GM15510 (cell line): Measurements from ENCODE around the gene CYBC1.

Source experiments
- POLR2A ChIP-seq: IDR thresholded peaks from 3 replicates; pipeline ENCODE4 v1.6.1; 2011; ENCODE audit warnings: borderline replicate concordance; ENCODE audit not compliant: insufficient read length; ENCODE audit errors: extremely low read depth

CYBC1 gene

DNA sequence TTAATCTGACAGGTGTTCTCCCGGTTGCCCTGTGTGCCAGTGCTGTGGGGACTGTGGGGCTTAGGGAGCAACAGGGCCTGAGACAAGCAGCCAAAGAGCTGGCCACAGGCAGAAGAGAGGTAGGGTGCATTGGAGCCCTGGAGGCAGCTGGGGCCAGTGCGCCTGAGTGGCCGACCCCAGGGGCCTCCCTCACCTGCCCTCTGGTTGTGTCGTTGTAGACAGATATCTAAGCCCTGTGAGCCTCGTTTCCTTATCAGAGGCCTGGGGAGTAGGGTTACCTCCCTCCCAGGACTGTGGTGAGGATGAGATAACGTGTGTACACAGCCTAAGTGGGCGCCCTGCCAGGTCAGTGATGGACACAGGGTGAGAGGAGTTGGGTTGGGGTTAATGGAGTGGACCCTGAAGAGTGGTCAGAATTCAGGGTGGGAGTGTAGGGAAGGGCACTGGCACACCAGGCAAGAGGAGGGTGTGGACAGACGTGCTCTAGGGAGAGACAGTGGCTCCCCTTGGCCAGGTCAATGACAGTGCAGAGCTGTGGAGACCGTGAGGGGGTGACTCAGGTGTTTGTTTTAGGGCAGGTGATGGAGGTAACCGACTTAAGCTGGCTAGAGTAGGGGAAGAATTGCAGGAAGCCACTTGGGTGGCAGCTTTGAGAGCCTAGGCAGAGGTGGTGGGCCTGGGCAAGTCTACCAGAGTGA, 11.4 kb upstream of the CYBC1 start:
- TF ChIP-seq POLR2A = no peak

DNA sequence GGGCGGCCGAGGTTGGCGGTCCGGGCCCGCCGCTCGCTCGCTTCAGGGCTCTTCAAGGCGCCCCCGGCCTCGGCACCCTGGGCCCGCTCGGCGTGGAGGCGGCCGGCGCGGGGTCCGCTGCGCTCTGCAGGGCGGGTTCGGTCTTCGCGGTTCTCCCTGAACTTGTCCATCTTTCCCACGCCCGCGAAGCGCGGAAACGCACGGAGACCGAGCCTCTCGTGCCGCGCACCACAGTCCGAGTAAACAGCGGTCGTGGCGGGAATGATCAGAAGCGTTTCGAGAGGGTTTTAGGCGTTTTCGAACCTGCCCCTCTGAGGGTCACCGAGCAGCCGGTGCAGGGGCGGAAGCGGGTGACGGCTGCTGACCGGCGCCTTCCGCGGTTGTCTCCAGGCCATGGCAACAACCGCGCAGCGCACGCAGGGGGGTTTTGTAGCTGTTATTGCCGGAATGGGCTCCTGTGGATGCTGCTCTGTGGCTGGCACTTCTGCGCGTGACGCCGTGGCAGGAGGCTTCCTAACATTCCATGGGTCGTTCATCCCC, 8.4 kb upstream of the CYBC1 start:
- TF ChIP-seq POLR2A = no peak

DNA sequence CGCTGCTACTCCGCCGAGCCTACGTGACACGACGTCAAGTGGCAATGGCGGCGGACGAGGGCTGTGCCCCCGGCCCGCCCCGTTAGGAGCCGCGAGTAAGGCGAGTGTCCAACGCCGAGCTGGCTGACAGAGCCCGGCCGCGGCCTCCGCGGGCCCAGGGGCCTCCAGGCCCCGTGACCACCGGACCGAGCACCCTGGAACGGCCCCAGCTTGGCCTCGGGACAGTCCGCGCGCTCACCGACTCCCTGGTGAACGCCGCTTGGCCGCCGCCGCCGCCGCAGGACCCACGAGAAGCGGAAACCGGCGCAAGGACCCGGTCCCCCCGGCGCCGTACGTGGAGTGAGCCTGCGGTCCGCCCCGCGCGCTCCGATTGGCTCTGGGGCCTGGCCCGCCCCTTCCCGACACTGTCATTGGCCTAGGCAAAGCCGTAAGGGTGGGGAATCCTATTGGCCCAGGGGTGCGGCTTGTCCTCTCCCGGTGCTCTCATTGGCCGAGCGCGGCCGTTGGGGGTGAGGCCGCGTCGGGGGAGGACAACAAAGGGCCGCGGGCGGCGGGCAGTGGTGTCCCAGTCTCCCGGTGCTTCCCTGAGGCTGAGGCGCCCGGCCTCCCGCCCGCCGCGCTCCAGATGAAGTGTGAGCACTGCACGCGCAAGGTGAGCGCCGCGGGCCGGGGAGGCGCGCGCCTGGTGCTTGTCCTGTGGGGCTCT, 7.8 kb upstream of the CYBC1 start, which contains the start of gene NARF:
TSS of gene NARF (plus strand) at position 563 of the 706 bp plus-strand sequence. CDS start at position 626, 63 bp downstream.
- TF ChIP-seq POLR2A = peak; percentile 88

DNA sequence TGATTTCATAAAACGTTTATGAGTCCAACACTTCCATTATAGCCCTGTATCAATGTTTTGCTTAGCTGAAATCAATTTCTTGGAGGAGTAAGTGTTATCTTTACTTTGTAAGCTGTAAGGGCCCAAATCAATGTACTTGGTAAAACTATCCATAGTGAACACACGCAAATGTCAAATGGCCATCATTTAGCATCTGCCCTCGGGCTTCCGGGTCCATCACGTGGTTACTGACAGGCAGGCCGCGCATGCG, 7.3 kb upstream of the CYBC1 start:
- TF ChIP-seq POLR2A = no peak

DNA sequence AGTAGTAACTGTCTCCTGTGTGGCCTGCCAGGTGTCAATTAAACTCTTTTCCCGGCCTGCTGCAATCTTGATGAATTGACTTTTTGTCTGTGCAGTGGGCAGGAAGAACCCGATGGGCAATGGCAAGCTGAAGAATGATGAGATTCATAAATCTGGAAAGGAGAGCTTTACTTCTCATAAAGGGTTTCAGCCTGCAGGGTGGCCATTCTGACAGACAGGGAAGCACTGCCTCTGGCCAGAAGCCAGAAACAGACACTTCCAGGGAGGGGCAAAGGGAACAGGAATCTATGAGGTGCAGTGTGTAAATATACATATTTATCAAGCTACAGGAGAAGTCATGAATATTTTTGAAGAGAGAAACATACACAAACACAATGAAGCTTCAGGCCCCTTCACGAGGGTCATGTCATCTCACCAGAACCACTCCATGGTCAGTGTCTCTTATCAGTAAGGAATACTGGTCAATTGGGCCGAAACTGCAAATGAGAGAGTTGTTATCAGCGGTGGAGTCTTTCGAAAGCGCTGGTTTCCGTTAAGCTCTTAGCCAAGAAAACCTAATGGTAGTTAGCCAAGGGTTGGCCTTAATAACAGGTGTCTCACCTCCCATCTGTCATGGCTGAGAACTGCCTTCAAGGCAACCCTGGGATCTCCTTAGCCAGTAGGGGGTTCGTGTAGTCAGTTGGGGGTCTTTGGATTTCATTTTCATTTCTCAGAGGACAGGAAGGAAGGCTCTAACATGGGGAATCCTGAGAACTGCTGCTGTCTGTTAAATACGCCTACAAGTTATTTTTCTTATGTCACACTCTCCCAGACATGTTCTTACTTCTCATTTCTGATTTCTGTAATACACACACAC, 6.7 kb upstream of the CYBC1 start:
- TF ChIP-seq POLR2A = no peak

DNA sequence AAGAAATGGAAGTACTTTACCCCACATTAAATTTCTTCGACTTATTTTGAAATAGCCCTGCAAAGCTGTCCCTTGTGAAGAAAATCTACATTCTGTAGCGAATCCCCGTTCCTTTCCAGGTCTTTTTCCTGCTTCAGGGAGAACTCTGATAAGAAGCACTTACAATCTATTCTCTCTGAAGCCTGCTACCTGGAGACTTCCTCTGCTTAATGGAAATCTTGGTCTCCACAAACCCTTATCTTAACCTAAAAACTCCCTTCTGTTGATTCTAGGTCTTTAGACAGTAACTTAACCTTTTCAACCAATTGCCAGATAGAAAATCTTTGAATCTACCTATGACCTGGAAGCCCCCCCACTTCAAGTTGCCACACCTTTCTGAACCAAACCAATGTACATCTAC, 1.6 kb upstream of the CYBC1 start:
- TF ChIP-seq POLR2A = no peak

DNA sequence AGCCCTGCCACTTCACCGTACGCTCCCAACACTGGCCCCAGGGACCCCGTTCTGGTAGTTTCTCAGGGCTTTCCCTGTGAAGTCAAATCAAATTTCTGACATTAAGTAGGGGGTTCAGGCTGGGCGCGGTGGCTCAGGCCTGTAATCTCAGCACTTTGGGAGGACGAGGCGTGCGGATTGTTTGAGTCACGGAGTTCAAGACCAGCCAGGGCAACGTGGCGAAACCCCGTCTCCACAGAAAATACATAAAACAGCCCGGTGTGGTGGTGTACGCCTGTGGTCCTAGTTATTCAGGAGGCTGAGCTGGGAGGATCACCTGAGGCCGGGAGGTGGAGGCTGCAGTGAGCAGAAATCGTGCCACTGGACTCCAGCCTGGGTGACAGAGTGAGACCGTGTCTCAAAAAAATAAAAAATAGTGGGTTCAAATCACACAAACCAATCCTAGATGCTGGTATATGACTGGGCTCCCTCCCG, 632 bp downstream of the CYBC1 start:
- no peak for TF ChIP-seq POLR2A

DNA sequence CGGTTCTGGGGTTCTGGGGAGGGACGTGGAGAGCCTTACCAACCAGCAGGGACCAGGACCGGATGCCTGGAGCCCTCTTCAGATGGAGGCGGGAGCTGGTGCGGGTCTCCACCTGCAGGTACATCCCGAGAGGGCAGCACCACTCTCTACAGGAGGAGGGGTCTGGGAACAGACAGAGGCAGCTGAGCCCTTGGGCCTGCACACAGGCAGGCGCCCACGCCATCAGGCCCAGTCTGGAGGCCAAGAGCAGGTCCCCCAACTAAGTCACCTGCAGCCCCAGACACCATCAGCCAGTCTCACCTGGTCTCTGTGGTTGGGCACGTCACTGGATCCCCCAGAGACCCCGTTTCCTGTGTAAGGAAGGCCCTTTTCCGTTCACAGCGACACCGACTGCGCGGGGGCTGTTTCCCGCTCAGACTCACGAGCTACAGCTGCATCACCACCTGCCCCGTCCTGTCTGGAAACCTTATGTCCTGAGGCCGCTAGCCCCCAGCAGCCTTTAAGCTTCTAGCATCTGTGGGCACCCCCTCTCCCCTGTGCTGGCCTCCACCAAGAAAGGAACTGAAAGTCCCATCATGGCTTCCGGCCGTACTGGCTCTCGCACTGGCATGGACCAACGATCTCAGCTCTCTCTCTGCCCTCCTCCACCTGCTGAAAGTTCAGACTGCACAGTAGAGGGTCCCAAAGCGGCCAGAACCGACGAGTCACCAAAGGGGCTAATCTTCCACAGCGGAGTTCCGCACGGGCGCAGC, 1.2 kb downstream of the CYBC1 start:
- TF ChIP-seq POLR2A = peak; percentile 68

DNA sequence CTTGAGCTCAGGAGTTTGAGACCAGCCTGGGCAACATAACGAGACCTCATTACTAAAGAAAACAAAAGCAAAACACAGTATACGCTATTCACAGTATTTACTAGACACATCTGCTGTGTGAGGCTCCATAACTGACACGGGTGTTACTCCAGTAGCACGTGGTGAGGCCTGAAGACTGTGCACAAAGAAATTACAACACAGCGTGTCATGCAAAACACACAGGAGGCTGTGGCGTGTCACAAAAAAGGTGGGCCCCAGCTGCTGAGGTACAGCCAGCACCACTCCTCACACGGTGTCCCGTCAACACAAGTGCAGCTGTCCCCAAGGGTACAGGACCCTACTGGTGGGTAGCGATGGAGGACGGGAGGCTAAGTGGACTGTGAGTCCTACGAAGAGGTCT, 2.7 kb downstream of the CYBC1 start:
- TF ChIP-seq POLR2A = no peak

DNA sequence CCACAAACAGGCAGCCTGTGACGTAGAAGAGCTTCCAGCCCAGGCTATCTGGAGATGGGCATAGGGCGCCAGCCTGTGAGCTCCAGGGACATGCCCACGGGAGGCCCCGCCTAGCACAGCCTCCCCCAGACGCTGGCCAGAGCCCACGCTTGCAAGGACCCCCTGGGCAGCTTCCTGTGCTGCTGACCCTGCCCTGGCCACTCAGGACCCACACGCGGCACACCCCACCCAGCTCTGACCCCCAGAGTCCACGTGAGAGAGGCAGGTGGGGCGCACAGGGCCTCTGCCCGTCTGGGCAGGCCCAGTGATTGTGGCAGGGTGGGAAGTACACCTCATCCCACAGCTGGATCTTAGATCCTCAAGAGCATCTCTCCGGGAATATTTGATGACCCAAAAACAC, 3.9 kb downstream of the CYBC1 start:
- TF ChIP-seq POLR2A = no peak

DNA sequence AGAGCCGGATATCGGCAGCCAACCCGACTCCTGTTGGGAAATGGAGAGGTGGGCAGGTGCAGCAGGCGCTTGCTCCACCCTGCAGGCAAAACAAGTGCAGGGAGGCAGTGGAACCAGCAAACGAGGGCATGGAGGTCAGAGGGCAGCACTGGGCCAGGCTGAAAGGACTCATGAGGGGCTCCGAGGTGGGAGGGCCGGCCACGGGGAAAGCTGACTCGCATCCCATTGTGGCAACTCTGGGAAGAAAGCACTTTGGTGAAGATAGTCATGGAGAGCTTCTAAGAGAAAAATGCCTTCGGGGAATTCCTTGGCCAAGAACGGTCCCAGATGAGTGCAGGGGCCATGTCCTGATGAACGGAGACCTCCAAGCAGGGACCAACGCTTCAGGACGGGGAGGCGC, 4.4 kb downstream of the CYBC1 start:
- no peak for TF ChIP-seq POLR2A

DNA sequence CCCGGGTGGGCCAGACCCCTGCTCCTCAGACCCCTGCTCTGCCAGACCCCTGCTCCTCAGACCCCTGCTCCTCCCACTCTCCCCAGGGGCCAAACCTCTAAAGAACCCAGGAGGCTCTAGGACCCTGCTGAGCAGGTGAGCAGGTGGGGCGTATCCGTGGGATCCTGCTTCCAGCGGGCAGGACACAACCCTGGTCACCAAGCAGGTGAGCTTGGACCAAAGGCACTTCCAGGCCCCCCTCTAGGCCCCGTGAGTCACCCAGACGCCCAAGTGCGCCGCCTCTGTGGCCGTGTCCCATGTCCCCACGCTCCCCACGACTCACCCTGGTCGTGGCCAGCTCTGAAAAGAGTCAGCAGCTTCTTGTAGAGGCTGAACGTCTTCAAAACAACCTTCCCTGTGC, 5.0 kb downstream of the CYBC1 start:
- TF ChIP-seq POLR2A = no peak

DNA sequence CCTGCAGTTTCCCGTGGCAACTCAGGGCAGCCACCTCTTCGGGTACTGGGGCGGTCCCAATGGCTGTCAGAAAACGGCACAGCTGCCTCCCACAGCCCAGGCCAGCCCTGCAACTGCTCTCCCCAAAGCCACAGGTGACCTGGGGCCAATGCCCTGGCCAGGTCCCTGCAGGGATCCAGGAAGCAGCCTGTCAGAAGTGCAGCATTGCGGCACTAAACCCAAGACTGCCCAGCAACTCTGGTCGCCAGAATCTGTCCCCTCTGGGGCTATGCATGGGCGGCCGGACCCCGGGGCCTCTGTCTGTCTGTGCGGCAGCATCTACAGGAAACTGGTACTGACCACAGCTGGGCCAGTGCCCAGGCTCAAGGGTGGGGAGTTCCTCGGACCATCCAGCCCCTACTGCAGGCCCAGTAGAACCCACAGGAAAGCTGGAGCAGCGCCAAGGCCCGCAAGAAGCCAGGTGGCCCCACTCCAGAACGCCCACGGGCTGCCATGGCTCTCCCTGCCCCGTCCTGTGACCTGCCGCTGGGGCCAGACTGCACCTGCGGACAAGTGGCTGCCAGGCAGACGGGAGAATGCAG, 5.5 kb downstream of the CYBC1 start:
- no peak for TF ChIP-seq POLR2A

DNA sequence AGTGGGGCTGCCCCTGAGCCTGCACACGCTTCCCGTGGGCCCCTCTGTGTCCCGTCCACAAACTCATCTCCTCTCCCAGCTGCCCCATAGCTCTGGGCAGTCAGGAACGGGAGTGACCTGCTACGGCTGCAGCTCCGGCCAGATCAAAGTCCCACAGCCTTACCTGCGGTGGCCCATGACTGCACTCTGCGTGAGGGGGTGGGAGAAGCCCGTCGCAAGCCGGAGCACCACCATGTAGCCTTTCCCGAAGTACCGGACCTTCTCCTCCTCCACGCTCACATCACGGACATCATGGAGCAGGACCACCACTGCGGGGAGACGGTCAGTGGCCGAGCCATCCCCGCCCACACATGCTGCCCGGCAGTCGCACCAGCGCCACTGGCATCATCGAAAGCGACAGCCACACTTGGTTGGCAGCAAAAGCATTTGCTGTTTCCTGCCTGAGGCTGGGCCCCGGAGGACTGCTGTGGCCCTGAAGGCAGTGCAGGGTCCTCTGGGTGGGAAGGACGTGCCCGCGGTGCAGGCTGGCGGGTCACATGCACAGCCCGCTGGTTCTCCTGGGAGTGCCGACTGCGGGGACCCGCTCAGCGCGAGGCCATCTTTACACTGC, 6.2 kb downstream of the CYBC1 start:
- TF ChIP-seq POLR2A = peak; percentile 0
